Vagina (tissue), 2 donors: ENCODE results near the gene VIPR1.

Source experiments
- CTCF ChIP-seq, 3 experiments: fragments of 450-650 bp in 2 of 3; fragments of 200-600 bp in 1 of 3; sonication (generic) in 1 of 3; IDR thresholded peaks; one replicate each; pipeline ENCODE4 v1.5.1; 2017 to 2019; ENCODE audit warnings: antibody characterized with exemption in 3 of 3, mild to moderate bottlenecking in 2 of 3, moderate library complexity in 2 of 3
- POLR2A ChIP-seq, 2 donors: fragments of 450-650 bp; IDR thresholded peaks; one replicate each; pipeline ENCODE4 v1.6.1; 2017; ENCODE audit warnings: antibody characterized with exemption in 2 of 2, mild to moderate bottlenecking in 2 of 2, moderate library complexity in 2 of 2

GRCh38 chr3:42468111-42468510 is 34.3 kb upstream of the VIPR1 start:
- TF ChIP-seq CTCF (IDR thresholded peaks at IDR 0.05) (no peak), POLR2A (IDR thresholded peaks at IDR 0.05) (no peak)
